ENCODE data around the gene ADAMTS10. TPM values are rescaled to one million over a fixed set of nuclear protein-coding genes. Genes with fewer than 3 reads are reported as not detected.
"Not testable (repeated sequence)": the region's sequence is repeated elsewhere in the genome, so short reads cannot be mapped to it uniquely, and the experiment has no call there.

Gene ADAMTS10
- total RNA-seq, 4 donors from 2014 or later: 2.0 to 8.8 (median 3.6) TPM

GRCh38 chr19:8577247-8577646 lies 33.3 kb downstream of the ADAMTS10 start, which contains the start of gene MYO1F:
Gene MYO1F (minus strand): TSS chr19:8577442. CDS start chr19:8577309, 133 bp downstream.
- Histone ChIP-seq H3K27ac (peak within 1 kb of the TSS; percentile 24 to 77 (median 61)), H3K4me1 (peaks cover 9 to 58% (median 14%) of the 10 kb centered on the region in 3 donors), H3K27me3 (peaks cover 0 to 28% (median 0%) of the 10 kb centered on the region in 4 donors), H3K4me3 (peak within 1 kb of the TSS; percentile 15 to 60 (median 38)), H3K36me3 (no peaks in the 10 kb centered on the region), H3K9me3 (no peaks in the 10 kb centered on the region)
- TF ChIP-seq POLR2A (IDR thresholded peaks at IDR 0.05): peak in 1 of 4 donors; percentile 36
- no peak for TF ChIP-seq CTCF (IDR thresholded peaks at IDR 0.05)
- DNase-seq: no peak
- WGBS, 2 donors: 14% methylated on average over 4 of the region's 7 CpGs; no CpG with 5 or more reads in 1 of the 2 donors
- intact Hi-C loops (cut with DNase I): no loop called here

- Histone ChIP-seq H3K4me3 (peak overlapping the region; percentile 15 to 60 (median 38)), H3K27me3 (peaks cover 0 to 28% (median 0%) of the 10 kb centered on the region in 4 donors), H3K4me1 (peaks cover 9 to 62% (median 14%) of the 10 kb centered on the region in 3 donors), H3K36me3 (no peaks in the 10 kb centered on the region), H3K9me3 (no peaks in the 10 kb centered on the region), H3K27ac (peak overlapping the region; percentile 24 to 77 (median 61))
- 28 to 59% methylated on average over 6 to 17 of the region's 19 CpGs for WGBS, 2 donors
- no peak for DNase-seq
- intact Hi-C loops (cut with DNase I): no loop called here
- TF ChIP-seq POLR2A (IDR thresholded peaks at IDR 0.05): no peak
- TF ChIP-seq CTCF (IDR thresholded peaks at IDR 0.05): no peak
Observed at GRCh38 chr19:8576273-8576993, 34.1 kb downstream of the ADAMTS10 start.

GRCh38 chr19:8575467-8575997 lies 35.0 kb downstream of the ADAMTS10 start:
- H3K27me3 ChIP-seq: peaks cover 0 to 28% (median 0%) of the 10 kb centered on the region in 4 donors
- TF ChIP-seq POLR2A (IDR thresholded peaks at IDR 0.05): peak in 1 of 4 donors; percentile 21
- TF ChIP-seq CTCF (IDR thresholded peaks at IDR 0.05): no peak
- H3K27ac ChIP-seq: peak overlapping the region in 1 of 4 donors; percentile 73
- no peaks in the 10 kb centered on the region for H3K9me3 ChIP-seq
- peaks cover 9 to 62% (median 9%) of the 10 kb centered on the region in 3 donors for H3K4me1 ChIP-seq
- intact Hi-C loops (cut with DNase I): no loop called here
- DNase-seq: no peak
- H3K36me3 ChIP-seq: no peaks in the 10 kb centered on the region
- WGBS, 2 donors: 31 to 35% methylated on average over 10 of the region's 10 CpGs
- peak overlapping the region; percentile 15 to 60 (median 38) for H3K4me3 ChIP-seq

GRCh38 chr19:8574619-8574922 lies 35.9 kb downstream of the ADAMTS10 start:
- peaks cover 0 to 28% (median 0%) of the 10 kb centered on the region in 4 donors for H3K27me3 ChIP-seq
- H3K36me3 ChIP-seq; H3K4me3 ChIP-seq; DNase-seq; H3K9me3 ChIP-seq; intact Hi-C loops (cut with DNase I); H3K27ac ChIP-seq: not testable (repeated sequence)
- 92 to 95% methylated on average over 4 to 7 of the region's 7 CpGs for WGBS, 2 donors
- peaks cover 6 to 62% (median 9%) of the 10 kb centered on the region in 3 donors for H3K4me1 ChIP-seq

- DNase-seq: no peak
- Histone ChIP-seq H3K9me3 (no peaks in the 10 kb centered on the region), H3K36me3 (no peaks in the 10 kb centered on the region), H3K4me1 (peaks cover 5 to 62% (median 10%) of the 10 kb centered on the region in 3 donors), H3K4me3 (no peak overlapping the region), H3K27me3 (peaks cover 0 to 22% (median 0%) of the 10 kb centered on the region in 4 donors), H3K27ac (no peak overlapping the region)
- WGBS, 2 donors: 78 to 91% methylated on average over 4 to 5 of the region's 7 CpGs
- intact Hi-C loops (cut with DNase I): no loop called here
- no peak for TF ChIP-seq CTCF (IDR thresholded peaks at IDR 0.05)
- no peak for TF ChIP-seq POLR2A (IDR thresholded peaks at IDR 0.05)
Observed at GRCh38 chr19:8573316-8573715, 37.2 kb downstream of the ADAMTS10 start.

All from esophagus squamous epithelium (tissue), 5 donors.